Liver (tissue), 3 donors: ENCODE results near the gene NSF.

ENCODE experiments used
- ATF3 ChIP-seq: IDR thresholded peaks from 2 replicates; pipeline ENCODE4 v1.6.1; 2016; ENCODE audit warnings: antibody characterized with exemption
- CTCF ChIP-seq: fragments of 150-350 bp; IDR thresholded peaks from 2 replicates; pipeline ENCODE4 v1.5.1; 2017; ENCODE audit warnings: improper control_type of control experiment, low read depth, low read length; ENCODE audit not compliant: missing input control
- EGR1 ChIP-seq, 2 donors: IDR thresholded peaks; 2 replicates each; pipeline ENCODE4 v1.6.1; 2016 to 2018; ENCODE audit warnings: antibody characterized with exemption in 2 of 2, low read depth in 2 of 2
- FOXA1 ChIP-seq: IDR thresholded peaks from 2 replicates; pipeline ENCODE4 v1.6.1; 2016; ENCODE audit warnings: antibody characterized with exemption
- GABPA ChIP-seq, 2 donors: IDR thresholded peaks in 1 of 2; conservative IDR thresholded peaks in 1 of 2; 2 replicates each; pipeline ENCODE4 v1.6.1; 2016; ENCODE audit warnings: antibody characterized with exemption in 2 of 2, mild to moderate bottlenecking in 1 of 2, moderate library complexity in 1 of 2
- HNF4G ChIP-seq: IDR thresholded peaks from 2 replicates; pipeline ENCODE4 v1.6.1; 2016; ENCODE audit warnings: antibody characterized with exemption
- JUND ChIP-seq, 2 donors: IDR thresholded peaks; 2 replicates each; pipeline ENCODE4 v1.6.1; 2016; ENCODE audit warnings: antibody characterized with exemption in 2 of 2
- MAX ChIP-seq: IDR thresholded peaks from 2 replicates; pipeline ENCODE4 v1.6.1; 2016; ENCODE audit warnings: antibody characterized with exemption
- RAD21 ChIP-seq, 2 donors: IDR thresholded peaks; 2 replicates each; pipeline ENCODE4 v1.6.1; 2016; ENCODE audit warnings: antibody characterized with exemption in 2 of 2, mild to moderate bottlenecking in 2 of 2
- REST ChIP-seq: IDR thresholded peaks from 2 replicates; pipeline ENCODE4 v1.6.1; 2016; ENCODE audit warnings: antibody characterized with exemption, mild to moderate bottlenecking
- SP1 ChIP-seq: IDR thresholded peaks from 2 replicates; pipeline ENCODE4 v1.6.1; 2018; ENCODE audit warnings: antibody characterized with exemption, mild to moderate bottlenecking
- TAF1 ChIP-seq: conservative IDR thresholded peaks from 2 replicates; pipeline ENCODE4 v1.6.1; 2016; ENCODE audit warnings: antibody characterized with exemption, mild to moderate bottlenecking
- YY1 ChIP-seq: IDR thresholded peaks from 2 replicates; pipeline ENCODE4 v1.6.1; 2016; ENCODE audit warnings: antibody characterized with exemption, mild to moderate bottlenecking
- ZBTB33 ChIP-seq: IDR thresholded peaks from 2 replicates; pipeline ENCODE4 v1.6.1; 2016; ENCODE audit warnings: antibody characterized with exemption
- donor health status: healthy.
- donor health status: healthy.

- TF ChIP-seq CTCF (no peak), RAD21 (IDR thresholded peaks at IDR 0.05) (no peak), REST (no peak), ZBTB33 (no peak), FOXA1 (no peak), JUND (IDR thresholded peaks at IDR 0.05) (no peak), GABPA (IDR thresholded peaks at IDR 0.05 in 1 of 2, conservative IDR thresholded peaks at IDR 0.05 in 1 of 2) (no peak), SP1 (no peak), ATF3 (no peak), TAF1 (no peak), YY1 (no peak), MAX (no peak), EGR1 (IDR thresholded peaks at IDR 0.05; ENCODE audit: low read depth in 2 of 2) (no peak), HNF4G (no peak)
Observed at GRCh38 chr17:46770439-46770817, 180.0 kb downstream of the NSF start.
